ENCODE data around the gene ZNF700. TPM values are rescaled to one million over a fixed set of nuclear protein-coding genes. Genes with fewer than 3 reads are reported as not detected.

ZNF700 gene
- total RNA-seq, 1 experiment from 2014 or later: 19.3 TPM

Other genes with a start within 250 kb of the ZNF700 start
- 10.1 and 14.8 TPM in 2 replicates for gene ZNF823, start 186.2 kb upstream of the ZNF700 start, total RNA-seq (2014; rRNA removed; shearing (Covaris generic); ENCODE audit: low replicate concordance)
- gene ZNF441, start 158.1 kb upstream of the ZNF700 start, total RNA-seq (2014; rRNA removed; shearing (Covaris generic); ENCODE audit: low replicate concordance): 5.7 and 21.8 TPM in 2 replicates
- not detected in 2 replicates for gene ZNF491, start 126.6 kb upstream of the ZNF700 start, total RNA-seq (2014; rRNA removed; shearing (Covaris generic); ENCODE audit: low replicate concordance)
- gene ZNF440, start 110.8 kb upstream of the ZNF700 start, total RNA-seq (2014; rRNA removed; shearing (Covaris generic); ENCODE audit: low replicate concordance): 13.6 and 20.9 TPM in 2 replicates
- gene ZNF439, start 76.4 kb upstream of the ZNF700 start, total RNA-seq (2014; rRNA removed; shearing (Covaris generic); ENCODE audit: low replicate concordance): 0.40 and 0.64 TPM in 2 replicates
- not detected in 2 replicates for gene ZNF69, start 37.3 kb upstream of the ZNF700 start, total RNA-seq (2014; rRNA removed; shearing (Covaris generic); ENCODE audit: low replicate concordance)
- gene ZNF763, start 39.9 kb downstream of the ZNF700 start, total RNA-seq (2014; rRNA removed; shearing (Covaris generic); ENCODE audit: low replicate concordance): 0.22 and 0.40 TPM in 2 replicates
- gene ZNF433, start 110.6 kb downstream of the ZNF700 start, total RNA-seq (2014; rRNA removed; shearing (Covaris generic); ENCODE audit: low replicate concordance): 15.7 and 16.1 TPM in 2 replicates
- 0.13 and 1.1 TPM in 2 replicates for gene ZNF878, start 127.9 kb downstream of the ZNF700 start, total RNA-seq (2014; rRNA removed; shearing (Covaris generic); ENCODE audit: low replicate concordance)
- 1.7 and 8.0 TPM in 2 replicates for gene ZNF844, start 139.6 kb downstream of the ZNF700 start, total RNA-seq (2014; rRNA removed; shearing (Covaris generic); ENCODE audit: low replicate concordance)
- gene ZNF20, start 215.2 kb downstream of the ZNF700 start, total RNA-seq (2014; rRNA removed; shearing (Covaris generic); ENCODE audit: low replicate concordance): 7.5 and 36.6 TPM in 2 replicates
- gene ZNF625, start 231.6 kb downstream of the ZNF700 start, total RNA-seq (2014; rRNA removed; shearing (Covaris generic); ENCODE audit: low replicate concordance): 5.3 and 12.4 TPM in 2 replicates
- 5.1 and 15.1 TPM in 2 replicates for gene ZNF136, start 238.0 kb downstream of the ZNF700 start, total RNA-seq (2014; rRNA removed; shearing (Covaris generic); ENCODE audit: low replicate concordance)